Activated CD4-positive, alpha-beta T cell treated with anti-CD3 and anti-CD28 coated beads for 1 hour (primary cell): Measurements from ENCODE around the gene OXLD1.
A peak's percentile ranks its signal among the peaks of the same experiment; 100 is the strongest.
"Not testable (repeated sequence)": the region's sequence is repeated elsewhere in the genome, so short reads cannot be mapped to it uniquely, and the experiment has no call there.

Source experiments
- DNase-seq: peaks from one replicate; pipeline ENCODE4 v3.0.0-alpha.2; 2020

The OXLD1 gene

DNA sequence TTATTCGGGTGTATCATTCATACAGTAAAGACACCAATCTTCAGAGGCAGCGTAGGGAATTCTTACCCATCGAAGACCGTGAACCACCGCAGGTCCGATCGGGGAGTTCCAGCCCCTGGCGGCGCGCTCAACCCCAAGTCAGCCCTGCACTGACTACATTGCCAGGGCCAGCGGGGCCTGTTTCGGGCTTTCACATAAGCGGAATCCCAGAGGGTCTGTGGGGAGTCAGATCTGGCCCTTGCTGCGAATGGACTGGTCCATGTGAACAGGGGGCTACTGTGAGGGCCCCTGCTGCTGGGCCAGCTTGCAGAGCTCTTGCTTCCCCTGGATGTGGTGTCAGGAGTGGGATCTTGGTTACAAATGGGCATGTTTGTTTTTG, 17.7 kb downstream of the OXLD1 start:
- DNase-seq = no peak

DNA sequence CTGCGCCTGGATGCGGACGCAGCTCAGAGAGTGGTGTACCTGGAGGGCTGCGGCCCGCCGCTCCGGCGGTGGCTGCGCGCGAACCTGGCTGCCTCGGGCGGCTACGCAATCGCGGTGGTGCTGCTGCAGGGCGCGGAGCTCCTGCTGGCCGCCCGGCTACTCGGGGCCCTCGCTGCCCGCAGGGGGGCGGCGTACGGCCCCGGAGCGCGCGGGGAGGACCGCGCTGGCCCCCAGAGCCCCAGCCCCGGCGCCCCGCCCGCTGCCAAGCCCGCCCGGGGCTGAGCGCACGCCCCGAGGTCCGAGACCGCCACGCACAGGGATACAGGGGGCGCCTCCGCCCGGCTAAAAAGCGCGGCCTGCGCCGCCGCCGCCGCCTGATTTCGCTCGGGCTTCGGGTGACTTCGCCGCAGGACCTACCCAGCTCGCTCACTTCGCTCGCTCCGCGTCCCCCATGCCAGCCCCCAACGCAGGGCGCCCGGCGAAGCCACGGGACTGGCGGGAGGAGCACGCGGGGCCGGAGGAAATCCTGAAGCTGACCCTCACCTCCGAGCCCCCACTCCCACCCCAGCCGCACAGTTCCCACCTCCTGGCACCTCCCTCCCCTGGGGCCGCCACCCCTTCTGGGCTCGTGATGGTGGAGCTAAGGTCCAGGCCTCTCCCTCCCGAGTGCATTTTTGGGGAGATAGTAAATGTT, 18.2 kb downstream of the OXLD1 start:
- DNase-seq = no peak

DNA sequence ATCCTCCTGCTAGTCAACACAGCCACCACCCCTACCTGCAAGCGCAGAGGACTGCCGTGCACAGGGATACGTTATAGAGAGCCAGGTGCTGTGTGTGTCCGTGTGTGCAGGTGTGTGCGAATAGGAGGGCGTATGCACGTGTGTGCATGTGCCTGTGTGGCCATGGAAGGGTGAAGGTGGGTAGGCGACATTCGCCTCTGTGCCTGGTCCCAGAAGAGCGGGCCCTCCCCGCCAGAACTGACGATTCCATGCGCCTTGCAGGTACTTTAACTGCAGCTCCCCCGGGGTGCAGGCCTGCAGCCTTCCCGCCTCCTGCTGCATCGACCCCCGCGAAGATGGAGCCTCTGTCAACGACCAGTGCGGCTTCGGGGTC, 18.8 kb downstream of the OXLD1 start:
- DNase-seq = no peak

DNA sequence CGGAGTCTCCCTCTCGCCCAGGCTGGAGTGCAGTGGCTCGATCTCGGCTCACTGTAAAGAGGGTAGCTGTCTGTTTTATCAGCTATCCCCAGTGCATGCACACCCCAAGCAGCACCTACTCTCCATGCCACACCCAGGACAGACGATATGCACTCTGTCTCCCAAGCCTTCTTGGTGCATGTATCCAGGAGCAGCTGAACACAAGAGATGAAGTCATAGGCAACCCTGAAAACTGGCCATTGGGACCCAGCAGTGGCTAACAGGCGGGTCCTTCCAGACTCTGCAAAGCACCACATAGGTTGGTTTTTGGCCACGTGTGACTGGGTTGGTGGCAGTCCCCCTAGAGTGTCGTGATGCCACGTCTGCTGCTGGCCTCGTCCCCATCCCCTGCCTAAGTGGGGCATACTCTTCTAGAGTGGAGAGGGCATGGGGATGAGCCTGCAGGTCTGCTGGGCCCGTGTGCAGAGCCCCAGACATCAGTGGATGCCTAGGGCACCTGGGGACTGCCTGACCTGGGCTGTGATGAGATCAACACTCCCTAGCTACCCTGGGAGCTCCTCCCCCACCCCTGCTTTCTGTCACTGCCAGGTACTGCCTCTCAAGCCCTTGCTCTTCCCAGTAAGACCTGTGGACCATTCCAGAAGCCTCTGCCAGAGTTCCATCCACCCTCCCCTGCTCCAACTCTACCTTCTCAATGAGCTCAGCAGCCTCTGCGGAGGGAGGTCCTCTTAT, 19.4 kb downstream of the OXLD1 start:
- no peak for DNase-seq

DNA sequence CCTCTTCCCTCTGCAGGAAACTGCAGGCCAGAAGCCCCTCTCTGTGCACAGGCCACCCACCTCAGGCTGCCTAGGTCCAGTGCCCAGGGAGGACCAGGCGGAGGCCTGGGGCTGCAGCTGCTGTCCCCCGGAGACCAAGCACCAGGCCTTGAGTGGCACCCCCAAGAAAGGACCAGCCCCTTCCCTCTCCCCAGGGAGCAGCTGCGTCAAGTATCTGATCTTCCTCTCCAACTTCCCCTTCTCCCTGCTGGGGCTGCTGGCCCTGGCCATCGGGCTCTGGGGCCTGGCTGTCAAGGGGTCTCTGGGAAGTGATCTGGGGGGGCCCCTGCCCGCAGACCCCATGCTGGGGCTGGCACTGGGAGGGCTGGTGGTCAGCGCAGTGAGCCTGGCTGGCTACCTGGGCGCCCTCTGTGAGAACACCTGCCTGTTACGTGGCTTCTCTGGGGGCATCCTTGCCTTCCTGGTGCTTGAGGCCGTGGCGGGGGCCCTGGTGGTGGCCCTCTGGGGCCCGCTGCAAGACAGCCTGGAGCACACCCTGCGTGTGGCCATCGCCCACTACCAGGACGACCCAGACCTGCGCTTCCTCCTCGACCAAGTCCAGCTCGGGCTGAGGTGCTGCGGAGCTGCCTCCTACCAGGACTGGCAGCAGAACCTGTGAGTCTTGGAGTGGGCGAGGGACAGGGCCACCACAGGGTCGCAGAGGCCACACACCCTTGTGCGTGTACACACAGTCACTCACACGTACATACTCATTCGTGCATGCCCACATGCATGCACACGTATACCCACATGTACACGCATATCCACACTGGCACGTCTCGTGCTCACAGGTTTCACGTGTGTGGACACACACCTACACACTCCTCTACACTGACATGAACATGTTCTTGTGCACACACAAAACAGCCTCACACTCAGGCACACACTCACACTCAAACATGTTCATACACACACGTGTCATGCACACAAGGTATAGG, 21.1 kb downstream of the OXLD1 start:
- no peak for DNase-seq

DNA sequence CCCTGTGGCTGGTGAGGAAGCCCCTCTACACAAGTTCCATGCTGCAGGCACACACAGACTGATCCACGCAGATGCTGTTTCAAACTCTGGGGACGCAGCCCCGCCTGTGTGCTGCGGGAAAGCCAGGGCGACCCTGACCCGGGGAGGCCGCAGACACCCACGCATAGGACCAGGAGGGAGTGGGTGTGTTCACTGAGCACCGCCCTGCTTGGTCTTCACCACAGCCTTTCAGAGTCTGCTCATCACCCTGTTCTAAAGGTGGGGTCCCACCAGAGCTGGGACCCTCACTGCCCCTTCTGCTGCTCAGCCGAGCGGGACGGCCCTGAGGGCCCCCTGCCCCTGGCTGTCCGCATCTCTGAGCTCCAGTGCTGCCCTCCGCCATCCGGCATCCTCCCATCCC, 21.9 kb downstream of the OXLD1 start:
- DNase-seq = no peak

DNA sequence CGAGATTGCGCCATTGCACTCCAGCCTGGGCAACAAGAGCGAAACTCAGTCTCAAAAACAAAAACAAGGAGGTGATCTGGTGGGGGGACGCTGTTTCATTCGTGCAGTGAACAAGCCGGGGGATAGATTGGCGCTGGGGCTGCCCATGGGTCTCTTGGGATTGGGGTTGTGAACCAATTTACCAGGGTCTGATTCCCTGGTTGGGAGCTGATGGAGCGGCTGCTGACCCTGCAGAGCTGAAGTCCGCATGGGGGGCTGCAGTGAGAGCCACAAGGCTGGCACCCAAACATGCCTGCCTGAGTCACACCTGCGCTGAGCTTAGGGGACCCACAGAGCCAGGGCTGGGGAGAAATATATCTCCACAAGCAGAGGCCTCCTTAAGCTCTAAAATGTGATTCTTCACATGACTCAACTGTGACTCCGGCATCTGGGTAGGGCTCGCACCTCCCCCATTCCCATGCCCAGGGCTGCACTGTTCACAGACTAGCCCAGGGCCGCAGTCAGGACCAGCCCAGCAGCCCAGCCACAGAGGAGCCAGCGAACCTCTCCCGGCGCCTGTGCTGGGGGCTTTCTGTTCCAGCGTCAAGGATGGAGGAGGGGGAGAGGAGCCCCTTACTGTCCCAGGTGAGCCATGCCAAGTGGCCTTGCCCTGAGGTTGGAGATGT, 24.4 kb downstream of the OXLD1 start:
- no peak for DNase-seq

DNA sequence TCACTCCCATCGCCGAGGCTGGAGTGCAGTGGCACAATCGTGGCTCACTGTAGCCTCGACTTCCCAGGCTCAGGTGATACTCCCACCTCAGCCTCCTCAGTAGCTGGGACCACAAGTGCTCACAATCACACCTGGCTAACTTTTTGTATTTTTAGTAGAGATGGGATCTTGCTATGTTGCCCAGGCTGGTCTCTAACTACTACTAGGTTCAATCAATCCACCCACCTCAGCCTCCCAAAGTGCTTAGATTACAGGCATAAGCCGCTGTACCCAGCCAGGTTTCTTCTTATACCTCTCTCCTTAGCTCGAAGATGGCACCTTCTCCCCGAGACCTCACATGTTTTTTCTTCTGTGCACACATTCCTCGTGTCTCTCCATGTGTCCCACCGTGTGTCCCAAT, 26.4 kb downstream of the OXLD1 start:
- DNase-seq = no peak

DNA sequence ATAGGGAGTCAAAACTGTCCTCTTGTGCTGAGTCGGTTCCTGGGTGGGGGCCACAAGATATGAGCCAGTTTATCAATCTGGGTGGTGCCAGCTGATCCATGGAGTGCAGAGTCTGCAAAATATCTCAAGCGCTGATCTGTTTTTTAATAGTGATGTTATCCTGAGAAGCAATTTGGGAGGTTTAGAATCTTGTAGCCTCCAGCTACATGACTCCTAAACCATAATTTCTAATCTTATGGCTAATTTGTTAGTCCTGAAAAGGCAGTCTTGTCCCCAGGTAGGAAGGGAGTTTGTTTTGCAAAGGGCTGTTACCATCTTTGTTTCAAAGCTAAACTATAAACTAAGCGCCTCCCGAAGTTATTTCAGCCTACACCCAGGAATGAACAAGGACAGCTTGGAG, 27.7 kb downstream of the OXLD1 start:
- DNase-seq = no peak

DNA sequence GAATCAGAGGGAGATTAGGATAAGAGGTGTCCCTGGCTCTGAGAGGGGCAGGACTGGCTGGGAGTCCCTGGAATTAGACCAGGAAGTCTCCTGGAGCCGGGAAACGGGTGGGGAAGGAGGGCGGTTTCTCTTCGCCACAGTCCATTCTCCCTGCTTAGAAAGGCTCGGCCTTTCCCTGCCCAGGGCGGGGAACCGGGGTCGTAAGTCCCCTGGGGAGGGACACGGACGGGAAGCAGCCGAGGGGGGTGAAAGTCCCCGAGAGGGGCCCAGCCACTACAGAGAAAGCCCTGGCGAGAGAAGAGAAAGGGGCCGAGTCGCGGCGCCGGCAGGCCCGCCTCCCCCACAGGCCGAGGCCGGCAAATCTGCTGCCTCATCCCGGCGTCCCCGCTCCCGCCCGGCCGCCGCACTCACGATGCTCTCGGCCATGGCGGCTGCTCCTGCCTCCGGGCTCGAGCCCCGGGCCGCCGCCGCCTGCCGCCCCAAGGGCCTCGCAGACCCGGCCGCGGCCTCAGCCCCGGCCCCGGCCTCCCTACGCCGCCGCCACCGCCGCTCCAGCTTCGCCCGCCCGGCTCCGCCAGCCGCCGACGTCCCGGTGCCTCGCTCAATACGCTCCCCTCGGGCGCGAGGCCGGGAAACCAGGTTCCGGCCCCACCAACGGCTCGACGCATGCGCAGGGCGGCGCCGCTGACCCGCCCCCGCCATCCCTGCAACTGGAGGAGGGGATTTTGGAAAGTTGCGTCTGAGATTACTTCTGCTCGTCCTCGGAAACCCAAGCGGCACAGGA, 29.7 kb downstream of the OXLD1 start, which contains the start of the genes NPLOC4 and TSPAN10:
NPLOC4 (minus strand) TSS at position 608 of the 784 bp plus-strand sequence; CDS start at position 426, 182 bp downstream.
TSPAN10 (plus strand) TSS at position 692 of the 784 bp plus-strand sequence. CDS start 5,217 bp downstream, outside the sequence.
- peak; percentile 81 for DNase-seq

DNA sequence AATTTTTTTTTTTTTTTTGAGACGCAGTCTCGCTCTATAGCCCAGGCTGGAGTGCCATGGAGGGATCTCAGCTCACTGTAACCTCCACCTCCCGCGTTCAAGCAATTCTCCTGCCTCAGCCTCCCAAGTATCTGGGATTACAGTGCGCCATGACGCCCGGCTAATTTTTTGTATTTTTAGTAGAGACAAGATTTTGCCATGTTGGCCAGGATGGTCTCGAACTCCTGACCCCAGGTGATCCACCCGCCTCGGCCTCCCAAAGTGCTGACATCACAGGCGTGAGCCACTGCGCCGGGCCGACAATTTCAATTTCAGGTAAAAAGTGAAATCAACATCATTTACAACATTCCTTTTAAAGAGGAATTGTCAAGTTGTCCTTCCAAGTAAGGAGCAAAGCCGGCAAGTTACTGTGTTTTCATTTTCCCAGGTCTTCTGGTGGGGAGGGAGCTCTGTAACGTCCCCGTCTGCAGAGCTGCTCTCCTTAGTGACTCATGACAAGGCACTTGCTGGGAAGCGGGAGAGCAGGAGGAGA, 30.4 kb downstream of the OXLD1 start:
- DNase-seq = no peak

DNA sequence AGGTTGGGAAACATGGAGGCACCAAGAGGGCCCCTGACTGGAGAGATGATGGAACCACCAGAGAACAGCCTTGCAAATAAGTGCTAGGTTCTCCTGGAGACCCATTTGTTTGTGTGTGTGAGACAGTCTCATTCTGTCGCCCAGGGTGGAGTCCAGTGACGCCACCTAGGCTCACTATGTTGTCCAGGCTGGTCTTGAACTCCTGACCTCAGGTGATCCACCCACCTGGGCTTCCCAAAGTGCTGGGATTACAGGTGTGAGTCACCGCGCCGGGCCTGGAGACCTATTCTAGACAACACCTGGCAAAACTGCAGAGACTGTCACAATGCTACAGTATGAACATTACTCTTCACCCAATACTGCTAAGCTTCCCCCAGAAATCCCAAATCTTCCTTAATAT, 31.0 kb downstream of the OXLD1 start:
- no peak for DNase-seq

DNA sequence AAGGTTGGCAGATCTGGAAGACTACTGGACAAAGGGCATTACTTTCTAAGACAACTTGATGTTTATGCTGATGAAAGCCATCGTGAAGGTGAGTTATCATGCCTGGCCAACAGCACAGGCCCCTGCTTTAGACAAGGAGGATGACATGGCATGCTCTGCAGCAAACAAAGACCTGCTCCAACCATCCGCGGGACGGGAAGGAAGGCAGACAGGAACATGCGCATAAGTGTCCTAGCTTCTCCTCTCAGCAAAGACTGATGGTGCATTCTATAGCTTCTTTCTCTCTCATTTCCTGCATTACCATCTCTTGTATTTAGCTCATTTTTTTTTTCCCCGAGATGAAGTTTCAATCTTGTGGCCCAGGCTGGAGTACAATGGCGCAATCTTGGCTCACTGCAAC, 34.9 kb downstream of the OXLD1 start:
- no peak for DNase-seq

DNA sequence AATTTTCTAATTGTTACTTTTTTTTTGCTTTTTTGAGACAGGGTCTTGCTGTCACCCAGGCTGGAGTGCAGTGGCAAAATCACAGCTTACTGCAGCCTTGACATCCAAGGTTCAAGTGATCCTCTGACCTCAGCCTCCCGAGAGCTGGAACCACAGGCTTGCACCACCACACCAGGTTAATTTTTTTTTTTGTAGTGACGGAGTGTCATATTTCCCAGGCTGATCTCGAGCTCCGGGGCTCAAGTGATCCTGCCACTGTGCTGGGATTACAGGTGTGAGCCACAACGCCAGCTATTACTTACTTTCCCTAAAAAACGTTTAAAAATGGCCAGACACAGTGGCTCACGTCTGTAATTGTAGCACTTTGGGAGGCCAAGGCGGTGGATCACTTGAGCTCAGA, 36.1 kb downstream of the OXLD1 start:
- no peak for DNase-seq

DNA sequence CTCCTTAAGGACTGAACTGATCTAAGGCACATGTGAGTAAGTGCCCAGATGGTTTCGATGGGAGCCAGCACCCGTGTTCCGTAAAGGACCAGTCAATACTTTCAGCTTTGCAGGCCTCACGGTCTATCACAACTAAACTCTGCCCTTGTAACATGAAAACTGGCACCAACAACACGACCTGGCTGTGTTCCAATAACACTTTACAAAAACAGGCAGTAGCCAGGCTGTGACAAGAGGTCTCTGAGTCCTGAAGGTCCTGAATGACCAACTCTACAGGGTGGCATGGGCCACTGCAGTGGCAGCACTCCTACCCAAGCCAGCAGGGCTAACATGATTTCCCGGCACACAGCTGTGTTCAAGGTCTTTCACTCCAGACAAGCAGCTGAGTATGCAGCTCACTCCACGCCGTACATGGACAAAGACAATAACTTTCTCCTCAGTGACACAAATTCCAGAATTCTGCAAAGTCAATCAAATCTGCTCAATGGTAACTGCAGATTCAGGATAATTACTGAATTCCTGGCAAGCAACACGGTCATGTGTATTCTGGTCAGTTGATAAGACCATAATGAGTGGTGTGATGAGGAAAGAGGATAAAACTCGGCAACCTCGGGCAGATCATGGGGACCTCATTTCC, 44.8 kb downstream of the OXLD1 start:
- DNase-seq = no peak

DNA sequence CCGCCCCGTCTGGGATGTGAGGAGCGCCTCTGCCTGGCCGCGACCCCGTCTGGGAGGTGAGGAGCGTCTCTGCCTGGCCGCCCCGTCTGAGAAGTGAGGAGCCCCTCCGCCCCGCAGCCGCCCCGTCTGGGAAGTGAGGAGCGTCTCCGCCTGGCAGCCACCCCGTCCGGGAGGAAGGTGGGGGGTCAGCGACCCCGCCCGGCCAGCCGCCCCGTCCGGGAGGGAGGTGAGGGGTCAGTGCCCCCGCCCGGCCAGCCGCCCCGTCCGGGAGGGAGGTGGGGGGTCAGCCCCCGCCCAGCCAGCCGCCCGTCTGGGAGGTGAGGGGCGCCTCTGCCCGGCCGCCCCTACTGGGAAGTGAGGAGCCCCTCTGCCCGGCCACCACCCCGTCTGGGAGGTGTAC, 48.1 kb downstream of the OXLD1 start:
- DNase-seq = not testable (repeated sequence)

DNA sequence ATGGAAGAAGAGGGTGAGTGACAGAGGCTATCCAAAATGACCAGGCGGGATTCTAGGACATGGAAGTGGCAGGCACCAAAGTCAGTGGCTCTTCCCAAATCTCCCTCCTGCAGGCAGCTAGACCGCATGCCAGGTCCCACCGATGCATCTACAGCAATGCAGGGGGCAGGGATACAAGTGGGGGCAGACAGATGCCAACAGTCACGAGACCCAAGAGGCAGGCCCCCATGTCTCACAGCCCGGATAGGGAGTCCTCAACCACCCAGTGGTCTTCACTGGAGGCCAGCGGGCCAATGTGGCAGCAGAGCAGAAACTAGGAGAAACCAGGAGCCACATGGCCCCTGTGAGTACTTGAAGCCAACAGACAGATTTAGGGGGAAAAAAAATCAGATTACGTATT, 49.5 kb downstream of the OXLD1 start:
- no peak for DNase-seq

DNA sequence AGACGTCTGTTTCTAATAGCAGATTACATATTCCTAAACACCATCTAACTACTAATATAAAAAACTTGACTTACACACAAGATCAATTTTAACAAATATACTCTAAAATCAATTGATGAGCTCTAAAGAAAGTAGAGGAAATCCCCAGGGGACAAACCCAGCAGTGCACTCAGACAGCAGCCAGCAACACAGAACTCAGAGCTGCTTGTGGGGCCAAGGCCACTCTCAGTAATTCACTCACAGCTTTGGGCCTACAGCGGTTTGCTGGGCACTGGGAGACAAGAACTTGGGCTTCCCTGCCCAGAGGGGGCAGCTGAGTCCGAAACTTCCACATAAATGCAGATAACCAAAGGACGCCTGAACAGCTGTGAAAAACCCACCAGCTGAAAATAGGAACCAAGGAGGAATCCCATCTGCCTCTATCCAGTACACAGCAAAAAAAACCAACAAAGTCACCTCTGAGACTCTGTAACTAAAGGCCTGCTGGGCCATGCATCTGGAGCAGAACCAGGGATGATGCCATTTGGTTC, 50.9 kb downstream of the OXLD1 start:
- DNase-seq = no peak
